IPS-20b (cell line): ENCODE measurements around the gene PSKH1.
"Not testable (repeated sequence)": the region's sequence is repeated elsewhere in the genome, so short reads cannot be mapped to it uniquely, and the experiment has no call there.

Source experiments
- H3K27ac ChIP-seq: one replicate; pipeline ENCODE4 v1.5.1; 2013; ENCODE audit warnings: low read length
- H3K27me3 ChIP-seq: 2 replicates; pipeline ENCODE4 v1.6.1; 2013; ENCODE audit warnings: mild to moderate bottlenecking, low read length, inconsistent platforms; ENCODE audit not compliant: insufficient read depth
- H3K36me3 ChIP-seq: 2 replicates; pipeline ENCODE4 v1.6.1; 2013; ENCODE audit warnings: low read depth, mild to moderate bottlenecking, inconsistent platforms, low read length, moderate library complexity; ENCODE audit not compliant: insufficient read depth
- H3K4me1 ChIP-seq: 2 replicates; pipeline ENCODE4 v1.6.1; 2013; ENCODE audit warnings: mild to moderate bottlenecking, control low read depth, inconsistent platforms, low read length, moderate library complexity; ENCODE audit not compliant: insufficient read depth
- H3K4me3 ChIP-seq: 2 replicates; pipeline ENCODE4 v1.5.1; 2013; ENCODE audit warnings: mild to moderate bottlenecking, low read length, inconsistent platforms
- H3K9ac ChIP-seq: 2 replicates; pipeline ENCODE4 v1.6.1; 2013; ENCODE audit warnings: low read depth, mild to moderate bottlenecking, inconsistent platforms, low read length, moderate library complexity
- H3K9me3 ChIP-seq: 2 replicates; pipeline ENCODE4 v1.6.1; 2013; ENCODE audit warnings: mild to moderate bottlenecking, low read depth, low read length, inconsistent platforms; ENCODE audit not compliant: insufficient read depth

PSKH1 gene

DNA sequence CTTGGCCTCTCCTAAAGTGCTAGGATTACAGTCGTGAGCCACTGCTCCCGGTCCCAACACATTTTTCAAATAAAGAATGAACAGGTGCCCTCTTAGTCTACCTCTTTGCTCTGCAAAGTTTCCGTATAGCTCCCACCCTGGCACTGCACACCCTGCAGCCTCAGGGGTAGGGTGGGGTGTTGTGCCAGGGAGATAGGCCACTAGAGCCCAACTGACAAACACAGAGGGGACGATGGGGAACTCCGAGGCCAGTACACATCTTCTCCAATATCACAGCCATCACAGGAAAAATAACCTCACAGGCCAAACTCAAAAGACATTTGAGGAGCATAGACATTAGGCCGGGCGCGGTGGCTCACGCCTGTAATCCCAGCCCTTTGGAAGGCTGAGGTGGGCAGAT, 78.1 kb downstream of the PSKH1 start:
- Histone ChIP-seq H3K4me3 (no peak overlapping the region), H3K9ac (no peak overlapping the region), H3K9me3 (no peaks in the 10 kb centered on the region), H3K36me3 (no peaks in the 10 kb centered on the region), H3K4me1 (peaks cover 13% of the 10 kb centered on the region), H3K27me3 (peaks cover 8% of the 10 kb centered on the region; the same call in 1 of the 2 replicates), H3K27ac (no peak overlapping the region)

GRCh38 chr16:67972285-67972684, 79.2 kb downstream of the PSKH1 start:
- not testable (repeated sequence) for H3K4me1 ChIP-seq

GRCh38 chr16:67975321-67976105, 82.5 kb downstream of the PSKH1 start:
- Histone ChIP-seq H3K4me1 (no peaks in the 10 kb centered on the region), H3K36me3 (no peaks in the 10 kb centered on the region), H3K4me3 (no peak overlapping the region), H3K27ac (no peak overlapping the region), H3K9ac (no peak overlapping the region), H3K9me3 (no peaks in the 10 kb centered on the region), H3K27me3 (peaks cover 13% of the 10 kb centered on the region)

More at GRCh38 chr16:67972285-67972684, 79.2 kb downstream of the PSKH1 start:
- H3K9ac ChIP-seq, H3K4me3 ChIP-seq, H3K9me3 ChIP-seq, H3K27ac ChIP-seq, H3K36me3 ChIP-seq: not testable (repeated sequence)
- peaks cover 11% of the 10 kb centered on the region; the same call in 1 of the 2 replicates for H3K27me3 ChIP-seq

DNA sequence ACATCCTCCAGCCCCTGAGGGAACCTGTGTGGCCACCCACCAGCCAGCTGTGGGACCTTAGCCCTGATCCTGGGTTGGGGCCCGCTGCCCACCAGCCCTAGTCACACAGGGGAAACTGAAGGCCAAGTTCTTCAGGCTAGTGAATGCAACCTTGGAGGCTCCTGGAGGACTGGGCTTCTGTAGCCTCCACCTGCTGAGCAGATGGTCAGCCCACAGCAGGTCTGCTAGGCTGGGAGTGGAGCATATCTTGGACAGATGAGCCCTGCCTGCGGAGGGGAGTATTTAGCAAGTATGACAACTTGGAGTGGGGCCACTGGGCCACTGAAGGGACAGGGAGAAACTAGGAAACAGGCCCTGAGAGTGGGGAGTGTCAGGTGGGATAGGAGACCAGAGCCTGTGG, 83.2 kb downstream of the PSKH1 start:
- peaks cover 13% of the 10 kb centered on the region for H3K27me3 ChIP-seq
- no peak overlapping the region for H3K9ac ChIP-seq
- no peak overlapping the region for H3K4me3 ChIP-seq
- no peak overlapping the region for H3K27ac ChIP-seq
- no peaks in the 10 kb centered on the region for H3K4me1 ChIP-seq
- H3K9me3 ChIP-seq = no peaks in the 10 kb centered on the region
- H3K36me3 ChIP-seq = no peaks in the 10 kb centered on the region

GRCh38 chr16:67977005-67977404, 84.0 kb downstream of the PSKH1 start:
- Histone ChIP-seq H3K9me3 (no peaks in the 10 kb centered on the region), H3K4me1 (no peaks in the 10 kb centered on the region), H3K36me3 (no peaks in the 10 kb centered on the region), H3K27me3 (peaks cover 13% of the 10 kb centered on the region), H3K4me3 (no peak overlapping the region), H3K9ac (no peak overlapping the region), H3K27ac (no peak overlapping the region)

DNA sequence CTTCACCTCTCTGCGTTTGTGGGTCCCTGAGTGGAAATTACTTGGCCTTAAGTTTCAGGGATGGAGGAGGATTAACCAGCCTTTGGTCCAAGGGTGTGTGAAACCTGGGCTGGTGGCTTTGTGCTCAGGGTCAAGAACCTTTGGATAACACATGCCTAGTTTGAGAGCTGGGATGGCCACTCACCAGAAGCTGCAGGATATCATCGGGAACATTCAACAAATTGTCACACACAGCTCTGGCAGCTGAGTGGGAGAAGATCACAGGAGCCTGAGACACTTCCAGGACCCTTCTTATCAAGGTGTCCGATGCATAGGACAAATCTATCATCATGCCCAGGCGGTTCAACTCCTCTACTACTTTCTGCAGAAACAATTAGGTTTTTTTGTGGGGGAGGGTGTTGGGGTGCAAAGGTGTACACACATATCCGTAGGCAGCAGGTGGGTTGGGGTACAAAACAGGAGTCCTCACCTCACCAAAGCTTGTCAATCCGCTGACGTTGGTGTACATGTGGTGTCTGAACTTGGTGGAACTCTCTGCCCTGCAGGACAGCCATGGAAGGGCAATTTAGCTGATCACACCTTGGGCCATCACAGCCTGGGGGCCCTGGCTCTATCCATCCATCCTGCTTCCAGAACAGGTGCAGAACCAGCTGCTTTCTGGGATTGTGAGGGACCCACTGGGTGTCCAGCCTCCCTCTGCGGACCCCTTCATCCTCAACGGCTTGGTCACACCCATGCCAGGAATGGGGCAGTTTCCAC, 84.6 kb downstream of the PSKH1 start:
- no peak overlapping the region for H3K4me3 ChIP-seq
- H3K36me3 ChIP-seq = no peaks in the 10 kb centered on the region
- H3K27me3 ChIP-seq = peaks cover 13% of the 10 kb centered on the region
- H3K9me3 ChIP-seq = no peaks in the 10 kb centered on the region
- H3K9ac ChIP-seq = no peak overlapping the region
- H3K27ac ChIP-seq = no peak overlapping the region
- no peaks in the 10 kb centered on the region for H3K4me1 ChIP-seq
